HG02885 (cell line): ENCODE measurements around the gene FOXO1.

Experiments used
- ATAC-seq: cut with Tn5 transposase; IDR thresholded peaks from one replicate; pipeline ENCODE4 v1.9.1; 2021; ENCODE audit warnings: mild to moderate bottlenecking; ENCODE audit not compliant: unreplicated experiment, poor library complexity

The FOXO1 gene

DNA sequence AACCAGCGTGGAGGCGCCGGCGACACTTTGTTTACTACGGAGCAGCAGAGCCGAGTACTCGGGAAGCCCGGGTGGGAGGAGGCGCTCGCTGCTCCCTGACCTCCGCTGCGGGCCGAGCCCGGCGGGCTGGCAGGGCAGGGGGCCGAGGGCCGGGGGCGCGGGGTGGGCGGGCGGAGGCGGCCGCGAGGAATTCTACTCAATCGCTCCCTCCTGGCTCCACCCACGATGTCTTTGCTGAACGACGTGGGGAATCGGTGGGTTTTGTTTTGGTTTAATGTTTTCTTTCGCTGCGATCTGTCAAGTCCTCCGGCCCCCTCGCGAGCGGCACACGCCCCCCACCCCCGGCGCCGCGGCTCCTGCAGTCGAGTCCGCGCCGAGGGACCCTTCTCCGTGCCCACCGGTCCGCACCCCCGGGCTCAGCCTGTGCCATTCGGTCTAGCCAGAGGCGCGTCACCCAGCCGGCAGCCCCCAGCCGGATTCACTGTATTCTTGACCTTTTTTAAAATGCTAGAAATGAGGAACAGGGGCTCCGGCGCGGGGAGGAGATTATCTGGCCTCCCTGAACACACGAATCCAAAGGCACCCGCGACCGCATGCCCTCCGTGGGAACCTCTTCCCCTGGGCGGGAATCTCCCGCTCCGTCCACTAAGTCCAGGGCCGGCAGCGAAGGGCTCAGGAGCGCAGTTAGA is 636 bp upstream of the FOXO1 start:
- ATAC-seq, result peak; percentile 21

DNA sequence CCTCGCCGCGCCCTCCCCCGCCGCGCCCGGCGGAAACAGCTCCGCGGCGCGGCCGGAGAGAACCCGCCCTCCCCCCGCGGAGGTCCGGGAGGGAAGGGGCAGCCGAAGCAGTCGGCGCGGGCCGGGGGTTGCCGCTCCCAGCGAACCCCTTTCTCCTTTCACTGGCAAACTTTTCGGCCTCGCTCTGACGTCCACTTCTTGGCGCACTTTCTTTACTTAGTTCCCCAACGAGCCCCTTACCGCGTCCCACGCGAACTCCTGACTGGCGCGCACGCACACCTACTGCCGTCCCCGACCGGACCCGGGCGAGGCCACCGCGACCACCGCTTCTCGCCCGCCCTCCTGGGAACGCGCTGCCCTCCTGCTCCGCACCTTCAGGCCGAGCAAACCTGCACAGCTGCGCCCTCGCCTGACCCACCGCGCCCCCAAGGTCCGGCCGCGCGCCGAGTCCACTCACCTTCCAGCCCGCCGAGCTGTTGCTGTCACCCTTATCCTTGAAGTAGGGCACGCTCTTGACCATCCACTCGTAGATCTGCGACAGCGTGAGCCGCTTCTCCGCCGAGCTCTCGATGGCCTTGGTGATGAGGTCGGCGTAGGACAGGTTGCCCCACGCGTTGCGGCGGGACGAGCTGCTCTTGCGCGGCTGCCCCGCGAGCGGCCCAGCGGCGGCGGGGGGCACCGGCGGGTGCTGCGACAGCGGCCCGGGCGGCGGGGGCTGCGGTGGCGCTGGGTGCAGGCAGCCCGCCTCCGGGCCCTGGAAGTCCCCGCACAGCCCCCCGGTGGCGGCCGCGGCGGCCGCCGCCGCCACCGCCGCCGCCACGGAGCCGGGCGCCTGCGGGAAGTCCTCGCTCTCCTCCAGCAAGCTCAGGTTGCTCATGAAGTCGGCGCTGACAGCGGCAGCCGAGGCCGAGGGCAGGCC is 1.1 kb downstream of the FOXO1 start:
- ATAC-seq, result peak; percentile 2

DNA sequence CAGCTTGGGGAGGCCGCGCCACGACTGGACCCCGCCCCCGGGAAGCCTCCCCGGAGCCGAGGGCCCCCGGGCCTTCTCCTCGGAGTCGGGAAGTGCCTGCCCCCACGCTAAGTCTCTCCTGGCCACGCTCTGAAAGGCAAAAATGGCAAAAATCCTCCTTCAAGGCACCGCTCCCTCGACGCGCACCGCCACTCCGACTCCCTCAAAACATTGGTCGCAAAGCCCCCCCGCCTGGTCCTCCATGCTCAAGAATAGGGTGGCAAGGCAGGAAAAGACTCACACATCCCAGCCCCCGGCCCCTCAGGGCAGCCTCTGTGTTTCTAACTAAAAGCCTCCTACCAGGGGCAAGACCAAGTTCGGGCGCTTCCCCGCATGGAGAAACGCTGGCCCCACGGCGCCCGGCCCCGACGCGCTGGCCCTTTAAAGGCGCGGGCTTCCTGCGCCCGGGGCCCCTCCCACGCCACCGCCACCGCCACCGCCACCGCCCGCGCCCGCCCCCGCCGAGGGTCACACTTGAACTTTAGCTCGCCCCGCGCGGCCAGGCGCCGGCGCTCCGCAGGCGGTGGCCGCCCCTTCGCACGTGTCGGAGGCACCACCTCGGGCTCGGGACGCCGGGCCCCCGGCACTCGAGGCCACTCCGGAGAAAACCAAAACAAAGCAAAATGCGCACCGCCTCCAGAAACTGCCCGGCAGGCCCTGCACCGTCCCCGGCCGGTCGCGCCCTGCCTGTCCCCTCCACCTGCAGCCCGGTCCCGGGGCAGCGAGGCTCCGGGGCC is 1.9 kb downstream of the FOXO1 start:
- ATAC-seq, result peak; percentile 31

GRCh38 chr13:40664100-40664349 is 2.4 kb downstream of the FOXO1 start:
- ATAC-seq, result peak; percentile 24

GRCh38 chr13:40662866-40663265 is 3.6 kb downstream of the FOXO1 start:
- ATAC-seq, result peak; percentile 25

- ATAC-seq, result no peak
Measured at GRCh38 chr13:40661875-40662665, 4.4 kb downstream of the FOXO1 start.

- ATAC-seq, result no peak
Measured at GRCh38 chr13:40660692-40661091, 5.7 kb downstream of the FOXO1 start.

GRCh38 chr13:40660141-40660664 is 6.2 kb downstream of the FOXO1 start:
- no peak for ATAC-seq

GRCh38 chr13:40657951-40658350 is 8.5 kb downstream of the FOXO1 start:
- no peak for ATAC-seq

DNA sequence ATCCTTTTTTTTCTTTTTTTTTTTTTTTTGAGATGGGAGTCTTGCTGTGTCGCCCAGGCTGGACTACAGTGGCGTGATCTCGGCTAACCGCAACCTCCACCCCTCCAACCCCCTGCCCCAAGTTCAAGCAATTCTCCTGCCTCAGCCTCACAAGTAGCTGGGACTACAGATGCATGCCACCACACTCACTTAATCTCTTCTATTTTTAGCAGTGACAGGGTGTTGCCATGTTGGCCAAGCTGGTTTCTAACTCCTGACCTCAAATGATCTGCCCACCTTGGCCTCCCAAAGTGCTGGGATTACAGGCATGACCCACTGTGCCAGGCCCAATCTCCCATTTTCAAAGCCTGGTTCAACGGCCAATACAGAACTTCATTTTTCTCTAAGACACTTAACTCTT is 9.1 kb downstream of the FOXO1 start:
- no peak for ATAC-seq

DNA sequence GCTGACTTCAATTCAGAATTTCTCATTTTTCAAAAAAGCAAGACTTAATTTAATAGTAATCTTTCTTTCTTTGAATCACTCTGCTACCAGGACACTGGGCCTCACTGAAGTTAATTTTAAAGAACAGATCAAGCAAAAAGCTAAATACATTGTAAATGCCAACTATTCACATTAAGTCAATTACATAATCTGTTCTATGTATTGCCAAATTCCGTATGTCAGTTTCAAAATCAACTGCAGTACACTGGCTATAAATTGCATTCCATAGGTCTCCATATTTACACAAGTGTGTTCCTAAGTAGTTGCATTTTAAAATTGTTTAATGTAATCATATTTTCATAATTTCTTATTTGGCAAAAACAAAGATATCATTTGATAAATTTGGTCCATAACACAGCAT is 10.1 kb downstream of the FOXO1 start:
- no peak for ATAC-seq

GRCh38 chr13:40653527-40654318 is 12.7 kb downstream of the FOXO1 start:
- peak; percentile 25 for ATAC-seq

- ATAC-seq, result peak; percentile 52
Measured at GRCh38 chr13:40652588-40652940, 13.9 kb downstream of the FOXO1 start.

- peak; percentile 37 for ATAC-seq
Measured at GRCh38 chr13:40651866-40652587, 14.4 kb downstream of the FOXO1 start.

DNA sequence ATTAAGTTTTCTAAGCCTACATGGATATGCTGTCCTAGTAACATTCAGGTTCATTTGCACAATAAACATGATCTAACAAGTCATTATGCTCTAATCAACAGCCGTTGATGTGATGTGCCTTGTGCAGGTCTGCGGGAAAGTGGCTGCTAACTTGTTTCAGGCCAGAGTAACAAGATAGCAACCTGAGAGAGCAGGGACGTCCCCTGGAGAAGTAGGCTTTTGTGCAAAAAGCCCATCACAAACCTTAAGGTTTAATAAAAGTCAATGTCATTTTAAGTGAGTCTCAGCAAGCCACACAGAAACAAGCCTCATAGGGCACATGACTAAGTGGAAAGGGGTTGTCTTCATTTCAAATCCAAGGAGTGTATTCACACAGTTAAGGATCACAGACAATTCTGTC is 17.6 kb downstream of the FOXO1 start:
- no peak for ATAC-seq

DNA sequence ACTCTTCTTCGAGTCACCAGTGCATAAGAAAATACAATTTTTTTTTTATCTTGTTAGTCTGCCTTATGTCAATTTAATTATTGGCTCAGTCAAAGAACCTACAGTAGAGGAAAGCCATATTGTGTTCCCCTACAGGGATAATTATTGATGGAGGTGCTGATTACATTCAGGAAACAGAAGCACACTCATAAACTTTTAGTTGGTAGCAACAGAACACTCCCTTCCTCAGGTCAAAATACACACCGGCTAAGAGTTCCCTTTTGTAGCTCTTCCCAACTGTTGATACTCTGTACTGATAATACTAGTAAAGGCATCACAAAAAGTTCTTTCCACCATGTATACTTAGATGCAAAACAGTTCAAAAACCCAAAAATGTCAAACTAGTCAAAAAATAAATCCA is 18.4 kb downstream of the FOXO1 start:
- no peak for ATAC-seq

- no peak for ATAC-seq
Measured at GRCh38 chr13:40644838-40645604, 21.4 kb downstream of the FOXO1 start.

- ATAC-seq, result no peak
Measured at GRCh38 chr13:40640845-40641458, 25.5 kb downstream of the FOXO1 start.
